ENCODE results near the gene SH3BP1.

DNA sequence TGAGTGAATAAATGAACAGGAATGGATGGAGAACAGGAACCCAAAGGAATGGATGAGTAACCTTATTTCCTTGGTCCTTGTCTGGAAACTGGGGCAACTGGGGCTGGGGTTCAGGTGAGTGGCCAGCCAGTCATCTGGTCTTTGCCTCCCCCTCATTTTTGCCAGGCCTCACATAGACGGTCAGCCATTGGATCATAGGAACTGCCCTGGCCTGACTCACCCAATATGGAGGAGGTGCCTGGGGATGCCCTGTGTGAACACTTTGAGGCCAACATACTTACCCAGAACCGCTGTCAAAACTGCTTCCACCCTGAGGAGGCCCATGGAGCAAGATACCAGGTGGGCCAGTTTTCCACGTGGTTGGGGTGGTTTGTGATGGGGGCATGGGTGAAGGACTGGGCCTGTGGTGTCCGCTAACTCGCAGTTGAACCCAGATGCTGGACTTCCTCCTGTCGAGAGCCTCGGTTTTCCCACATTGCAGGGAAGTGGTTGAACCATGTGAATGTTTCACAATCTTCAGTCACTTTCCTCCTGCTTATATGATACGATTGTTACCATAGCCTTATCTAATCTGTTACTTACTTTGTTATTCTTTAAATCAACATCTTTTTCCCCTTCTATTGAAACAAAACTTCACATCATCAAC lies 61.8 kb downstream of the SH3BP1 start:
- TF ChIP-seq, protein P1, sequence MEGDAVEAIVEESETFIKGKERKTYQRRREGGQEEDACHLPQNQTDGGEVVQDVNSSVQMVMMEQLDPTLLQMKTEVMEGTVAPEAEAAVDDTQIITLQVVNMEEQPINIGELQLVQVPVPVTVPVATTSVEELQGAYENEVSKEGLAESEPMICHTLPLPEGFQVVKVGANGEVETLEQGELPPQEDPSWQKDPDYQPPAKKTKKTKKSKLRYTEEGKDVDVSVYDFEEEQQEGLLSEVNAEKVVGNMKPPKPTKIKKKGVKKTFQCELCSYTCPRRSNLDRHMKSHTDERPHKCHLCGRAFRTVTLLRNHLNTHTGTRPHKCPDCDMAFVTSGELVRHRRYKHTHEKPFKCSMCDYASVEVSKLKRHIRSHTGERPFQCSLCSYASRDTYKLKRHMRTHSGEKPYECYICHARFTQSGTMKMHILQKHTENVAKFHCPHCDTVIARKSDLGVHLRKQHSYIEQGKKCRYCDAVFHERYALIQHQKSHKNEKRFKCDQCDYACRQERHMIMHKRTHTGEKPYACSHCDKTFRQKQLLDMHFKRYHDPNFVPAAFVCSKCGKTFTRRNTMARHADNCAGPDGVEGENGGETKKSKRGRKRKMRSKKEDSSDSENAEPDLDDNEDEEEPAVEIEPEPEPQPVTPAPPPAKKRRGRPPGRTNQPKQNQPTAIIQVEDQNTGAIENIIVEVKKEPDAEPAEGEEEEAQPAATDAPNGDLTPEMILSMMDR (IDR thresholded peaks at IDR 0.05; ENCODE audit: insufficient read depth, low read length, poor library complexity, severe bottlenecking): no peak
- no peak for TF ChIP-seq EZH2phosphoT487 (conservative IDR thresholded peaks at IDR 0.05; ENCODE audit: low read length)
